MCF 10A (cell line): ENCODE measurements around the gene GGACT. TPM values are rescaled to one million over a fixed set of nuclear protein-coding genes. Genes with fewer than 3 reads are reported as not detected.

Experiments
- BruUV-seq: library from RNA; stranded (reverse); fragments of 400-500 nt; replicated peaks from 2 replicates; lab custom pipeline; 2021; lab: Mats Ljungman, UMichigan
- CTCF ChIA-PET: fragments of 300-600 bp; sonication (Branson Sonifier 250); formaldehyde crosslinking; extraction: SDS; loops from one replicate; lab custom pipeline; 2021; ENCODE audit warnings: antibody characterized with exemption, inconsistent platforms; lab: Yijun Ruan, JAX
- POLR2A ChIA-PET: fragments of 300-600, 350-650 bp; sonication (Branson Sonifier 250); formaldehyde crosslinking; extraction: SDS; loops from one replicate; lab custom pipeline; 2020; ENCODE audit warnings: antibody characterized with exemption, inconsistent platforms; lab: Yijun Ruan, JAX
- DNase-seq: peaks from one replicate; pipeline ENCODE4 v3.0.0-alpha.2; 2018; ENCODE audit not compliant: unreplicated experiment
- H3K27ac Mint-ChIP-seq: one replicate; pipeline ENCODE4 v1.8.0; 2022; ENCODE audit warnings: mild to moderate bottlenecking, low read depth, mixed read lengths; ENCODE audit not compliant: unreplicated experiment
- H3K27me3 Mint-ChIP-seq: one replicate; pipeline ENCODE4 v1.8.0; 2022; ENCODE audit warnings: mixed read lengths; ENCODE audit not compliant: insufficient read depth, unreplicated experiment
- H3K36me3 Mint-ChIP-seq: one replicate; pipeline ENCODE4 v1.8.0; 2022; ENCODE audit warnings: mild to moderate bottlenecking, moderate library complexity, mixed read lengths; ENCODE audit not compliant: insufficient read depth, unreplicated experiment
- H3K4me1 Mint-ChIP-seq: one replicate; pipeline ENCODE4 v1.8.0; 2022; ENCODE audit warnings: mixed read lengths; ENCODE audit not compliant: insufficient read depth, unreplicated experiment
- H3K4me3 Mint-ChIP-seq: one replicate; pipeline ENCODE4 v1.8.0; 2022; ENCODE audit warnings: mild to moderate bottlenecking, moderate library complexity, mixed read lengths; ENCODE audit not compliant: unreplicated experiment
- H3K9me3 Mint-ChIP-seq: one replicate; pipeline ENCODE4 v1.8.0; 2022; ENCODE audit warnings: mixed read lengths; ENCODE audit not compliant: unreplicated experiment
- CTCF ChIP-seq: fragments of 200-600 bp; IDR thresholded peaks from one replicate; pipeline ENCODE4 v1.8.0; 2022; ENCODE audit warnings: antibody characterized with exemption, mild to moderate bottlenecking; ENCODE audit not compliant: unreplicated experiment
- intact Hi-C: fragments of 100-400 bp; cut with micrococcal nuclease; formaldehyde crosslinking; loops from 2 replicates; pipeline ENCODE4 v1.14.1; 2022
- total RNA-seq: library from RNA; stranded (reverse); gene quantifications from 2 replicates; pipeline ENCODE4 v1.2.3, GENCODE V29; 2022

GGACT gene
- total RNA-seq, 1 experiment from 2014 or later = 8.1 TPM

- Mint-ChIP-seq H3K4me3 (no peak overlapping the region), H3K36me3 (peaks cover 10% of the 10 kb centered on the region), H3K27me3 (no peaks in the 10 kb centered on the region), H3K9me3 (no peaks in the 10 kb centered on the region), H3K4me1 (peaks cover 12% of the 10 kb centered on the region), H3K27ac (no peak overlapping the region)
- no peak for DNase-seq
- ChIA-PET CTCF (interaction anchor here (0.8 to 2.0 kb wide), 3 partner anchors 9 to 594 kb away, joined by 3 to 13 read pairs (median 3); no protein-coding TSS in a partner anchor), POLR2A (no interaction called here)
- intact Hi-C loops = loop anchor here (10.0 kb wide), 1 partner anchor 356 kb away; no protein-coding TSS in a partner anchor
- no peak for TF ChIP-seq CTCF
- BruUV-seq = no TSS peak
Observed at GRCh38 chr13:100510208-100510957, 78.2 kb downstream of the GGACT start.

GRCh38 chr13:100508996-100509395 is 79.6 kb downstream of the GGACT start:
- H3K27ac Mint-ChIP-seq = no peak overlapping the region
- DNase-seq = no peak
- ChIA-PET POLR2A (no interaction called here), CTCF (no interaction called here)
- H3K4me3 Mint-ChIP-seq = no peak overlapping the region
- intact Hi-C loops = no loop called here
- peaks cover 10% of the 10 kb centered on the region for H3K36me3 Mint-ChIP-seq
- BruUV-seq = no TSS peak
- no peaks in the 10 kb centered on the region for H3K27me3 Mint-ChIP-seq
- H3K9me3 Mint-ChIP-seq = no peaks in the 10 kb centered on the region
- peaks cover 3% of the 10 kb centered on the region for H3K4me1 Mint-ChIP-seq
- no peak for TF ChIP-seq CTCF

GRCh38 chr13:100508455-100508854 is 80.1 kb downstream of the GGACT start:
- Mint-ChIP-seq H3K4me3 (no peak overlapping the region), H3K27me3 (no peaks in the 10 kb centered on the region), H3K9me3 (no peaks in the 10 kb centered on the region), H3K27ac (no peak overlapping the region), H3K36me3 (peaks cover 10% of the 10 kb centered on the region), H3K4me1 (no peaks in the 10 kb centered on the region)
- TF ChIP-seq CTCF = no peak
- intact Hi-C loops = no loop called here
- POLR2A ChIA-PET = no interaction called here
- no peak for DNase-seq
- no TSS peak for BruUV-seq
- CTCF ChIA-PET = no interaction called here

GRCh38 chr13:100506600-100507422 is 81.8 kb downstream of the GGACT start:
- POLR2A ChIA-PET = no interaction called here
- no peak for TF ChIP-seq CTCF
- intact Hi-C loops = no loop called here
- H3K4me1 Mint-ChIP-seq = no peaks in the 10 kb centered on the region
- no peaks in the 10 kb centered on the region for H3K9me3 Mint-ChIP-seq
- no peak for DNase-seq
- H3K36me3 Mint-ChIP-seq = peaks cover 10% of the 10 kb centered on the region
- H3K27ac Mint-ChIP-seq = no peak overlapping the region
- H3K4me3 Mint-ChIP-seq = no peak overlapping the region
- CTCF ChIA-PET = interaction anchor here (0.6 kb wide), 1 partner anchor 790 kb away, joined by 3 read pairs; no protein-coding TSS in a partner anchor
- no TSS peak for BruUV-seq
- H3K27me3 Mint-ChIP-seq = no peaks in the 10 kb centered on the region
